ENCODE measurements around the gene DNLZ.

DNLZ gene

GRCh38 chr9:136374183-136374575 is 10.6 kb upstream of the DNLZ start:
- no peak for DNase-seq

GRCh38 chr9:136373300-136374182 is 10.0 kb upstream of the DNLZ start, which contains the start of gene CARD9:
Gene CARD9, minus strand, starts transcription at chr9:136373669. Its CDS starts 1,591 bp downstream, at chr9:136372078.
- DNase-seq = no peak

- no peak for DNase-seq
Observed at GRCh38 chr9:136372561-136373299, 9.2 kb upstream of the DNLZ start.

GRCh38 chr9:136372006-136372405 is 8.5 kb upstream of the DNLZ start:
- no peak for DNase-seq

- DNase-seq = no peak
Observed at GRCh38 chr9:136371533-136371880, 8.0 kb upstream of the DNLZ start.

GRCh38 chr9:136370687-136371532 is 7.4 kb upstream of the DNLZ start:
- no peak for DNase-seq

GRCh38 chr9:136370037-136370436 is 6.5 kb upstream of the DNLZ start:
- no peak for DNase-seq

- DNase-seq = no peak
Observed at GRCh38 chr9:136368190-136368589, 4.6 kb upstream of the DNLZ start.

GRCh38 chr9:136367296-136368145 is 4.0 kb upstream of the DNLZ start:
- DNase-seq = no peak

GRCh38 chr9:136366826-136367225 is 3.3 kb upstream of the DNLZ start:
- DNase-seq = no peak

GRCh38 chr9:136365775-136366222 is 2.3 kb upstream of the DNLZ start:
- no peak for DNase-seq

- no peak for DNase-seq
Observed at GRCh38 chr9:136364942-136365774, 1.6 kb upstream of the DNLZ start.

GRCh38 chr9:136363949-136364748 is 605 bp upstream of the DNLZ start:
- DNase-seq = no peak

GRCh38 chr9:136362450-136362784 is 1.1 kb downstream of the DNLZ start:
- no peak for DNase-seq

- no peak for DNase-seq
Observed at GRCh38 chr9:136361754-136362449, 1.6 kb downstream of the DNLZ start.

GRCh38 chr9:136361047-136361753 is 2.3 kb downstream of the DNLZ start:
- no peak for DNase-seq

GRCh38 chr9:136359774-136360718 is 3.5 kb downstream of the DNLZ start:
- no peak for DNase-seq

- no peak for DNase-seq
Observed at GRCh38 chr9:136358888-136359287, 4.7 kb downstream of the DNLZ start.
